K562 (cell line): ENCODE data around the gene FUNDC2. TPM values are rescaled to one million over a fixed set of nuclear protein-coding genes. Genes with fewer than 3 reads are reported as not detected.

ENCODE experiments used
- ARID1B ChIP-seq: fragments of 450-650 bp; IDR thresholded peaks from 2 replicates; pipeline ENCODE4 v1.6.1; 2016; ENCODE audit warnings: antibody characterized with exemption, mild to moderate bottlenecking, inconsistent platforms
- BCOR ChIP-seq: fragments of 450-650 bp; IDR thresholded peaks from 2 replicates; pipeline ENCODE4 v1.6.1; 2016
- CGGBP1 ChIP-seq: fragments of 250-450 bp; sonication (Bioruptor Pico); IDR thresholded peaks from 2 replicates; pipeline ENCODE4 v1.9.0; 2021; ENCODE audit warnings: mild to moderate bottlenecking
- FOSL1 ChIP-seq: fragments of 200-800 bp; sonication (Bioruptor generic); conservative IDR thresholded peaks from 2 replicates; pipeline ENCODE4 v1.6.1; 2016; ENCODE audit warnings: missing genetic modification characterization, missing compliant biosample characterization
- HMG20B ChIP-seq: fragments of 250-450 bp; sonication (Bioruptor Pico); IDR thresholded peaks from 2 replicates; pipeline ENCODE4 v1.5.0; 2021; ENCODE audit warnings: mild to moderate bottlenecking
- MEF2A ChIP-seq: IDR thresholded peaks from 2 replicates; pipeline ENCODE4 v1.6.1; 2011; ENCODE audit warnings: low read depth, mild to moderate bottlenecking, low read length, moderate library complexity; ENCODE audit not compliant: control insufficient read depth
- MTA3 ChIP-seq: fragments of 450-650 bp; formaldehyde crosslinking; IDR thresholded peaks from 2 replicates; pipeline ENCODE4 v1.6.1; 2017; ENCODE audit warnings: mild to moderate bottlenecking, borderline replicate concordance
- NR3C1 ChIP-seq: sonication (generic); formaldehyde crosslinking; IDR thresholded peaks from 2 replicates; pipeline ENCODE4 v1.8.1; 2022; ENCODE audit warnings: missing genetic modification reagents
- NUFIP1 ChIP-seq: fragments of 450-650 bp; IDR thresholded peaks from 2 replicates; pipeline ENCODE4 v1.6.1; 2018; ENCODE audit not compliant: partially characterized antibody
- PCBP1 ChIP-seq: fragments of 200-400 bp; formaldehyde crosslinking; IDR thresholded peaks from 2 replicates; pipeline ENCODE4 v1.6.1; 2018; ENCODE audit warnings: mild to moderate bottlenecking, low read depth, low read length; ENCODE audit not compliant: poor library complexity, severe bottlenecking
- PPARD ChIP-seq: fragments of 250-450 bp; sonication (Bioruptor Pico); IDR thresholded peaks from 2 replicates; pipeline ENCODE4 v1.8.0; 2022; ENCODE audit warnings: inconsistent platforms, mild to moderate bottlenecking, moderate library complexity
- RAD21 ChIP-seq, 2 experiments: fragments of 250-450 bp in 1 of 2; fragments of 450-650 bp in 1 of 2; sonication (Bioruptor Pico) in 1 of 2; formaldehyde crosslinking in 1 of 2; IDR thresholded peaks in 1 of 2; conservative IDR thresholded peaks in 1 of 2; 2 replicates each; pipeline versions ENCODE4 v1.4.0 to v1.8.0; 2020 to 2022; ENCODE audit warnings: mild to moderate bottlenecking in 2 of 2, moderate library complexity in 1 of 2
- SMARCA4 ChIP-seq: fragments of 450-650 bp; IDR thresholded peaks from 2 replicates; pipeline ENCODE4 v1.6.1; 2016
- TSHZ1 ChIP-seq: fragments of 250-450 bp; sonication (Bioruptor Pico); IDR thresholded peaks from 2 replicates; pipeline ENCODE4 v1.4.0; 2020; ENCODE audit warnings: mild to moderate bottlenecking, moderate library complexity
- ZBTB26 ChIP-seq: fragments of 450-650 bp; formaldehyde crosslinking; IDR thresholded peaks from 2 replicates; pipeline ENCODE4 v1.4.0; 2022; ENCODE audit warnings: missing genetic modification characterization
- ZNF561 ChIP-seq: fragments of 450-650 bp; formaldehyde crosslinking; conservative IDR thresholded peaks from 2 replicates; pipeline ENCODE4 v1.4.0; 2020; ENCODE audit warnings: mild to moderate bottlenecking, moderate library complexity
- ZNF586 ChIP-seq: fragments of 450-650 bp; formaldehyde crosslinking; conservative IDR thresholded peaks from 2 replicates; pipeline ENCODE4 v1.4.0; 2020; ENCODE audit warnings: mild to moderate bottlenecking, moderate library complexity
- ZSCAN32 ChIP-seq: fragments of 450-650 bp; formaldehyde crosslinking; IDR thresholded peaks from 2 replicates; pipeline ENCODE4 v1.4.0; 2020; ENCODE audit warnings: mild to moderate bottlenecking, moderate library complexity
- polyA plus RNA-seq, 8 experiments: library from polyadenylated mRNA; depleted of rRNA in 4 of 8; stranded (reverse) in 5 of 8; unstranded in 3 of 8; fragments of >200 nt; fragmentation: Nextera tagmentation in 2 of 8; fragmentation: Illumina TruSeq in 1 of 8; extraction: Ambion mirVana in 2 of 8; extraction: Trizol in 1 of 8; gene quantifications; 2 replicates each; pipeline versions ENCODE4 v1.2.1 to v1.2.3, GENCODE V29; 2011 to 2014; ENCODE audit warnings: inconsistent platforms in 1 of 8, missing spikeins in 1 of 8
- total RNA-seq, 7 experiments: library from RNA; depleted of rRNA in 6 of 7; stranded (reverse); fragments of >200 nt in 6 of 7; fragmentation: Illumina TruSeq in 2 of 7; extraction: Trizol in 2 of 7; gene quantifications; 2 replicates each; pipeline versions ENCODE4 v1.2.1 to v1.2.3, GENCODE V29; 2011 to 2021; ENCODE audit warnings: low replicate concordance in 1 of 7
- TF ChIP-seq, protein P1 (sequence below): fragments of 450-650 bp; IDR thresholded peaks from 2 replicates; pipeline ENCODE4 v1.6.1; 2017; ENCODE audit warnings: antibody characterized with exemption

The FUNDC2 gene
- total and polyA plus RNA-seq, 9 of the 15 experiments (the other 6 are each of a cell fraction or from before 2014, with no cell fraction given) = 50.6 to 235 (median 123) TPM

DNA sequence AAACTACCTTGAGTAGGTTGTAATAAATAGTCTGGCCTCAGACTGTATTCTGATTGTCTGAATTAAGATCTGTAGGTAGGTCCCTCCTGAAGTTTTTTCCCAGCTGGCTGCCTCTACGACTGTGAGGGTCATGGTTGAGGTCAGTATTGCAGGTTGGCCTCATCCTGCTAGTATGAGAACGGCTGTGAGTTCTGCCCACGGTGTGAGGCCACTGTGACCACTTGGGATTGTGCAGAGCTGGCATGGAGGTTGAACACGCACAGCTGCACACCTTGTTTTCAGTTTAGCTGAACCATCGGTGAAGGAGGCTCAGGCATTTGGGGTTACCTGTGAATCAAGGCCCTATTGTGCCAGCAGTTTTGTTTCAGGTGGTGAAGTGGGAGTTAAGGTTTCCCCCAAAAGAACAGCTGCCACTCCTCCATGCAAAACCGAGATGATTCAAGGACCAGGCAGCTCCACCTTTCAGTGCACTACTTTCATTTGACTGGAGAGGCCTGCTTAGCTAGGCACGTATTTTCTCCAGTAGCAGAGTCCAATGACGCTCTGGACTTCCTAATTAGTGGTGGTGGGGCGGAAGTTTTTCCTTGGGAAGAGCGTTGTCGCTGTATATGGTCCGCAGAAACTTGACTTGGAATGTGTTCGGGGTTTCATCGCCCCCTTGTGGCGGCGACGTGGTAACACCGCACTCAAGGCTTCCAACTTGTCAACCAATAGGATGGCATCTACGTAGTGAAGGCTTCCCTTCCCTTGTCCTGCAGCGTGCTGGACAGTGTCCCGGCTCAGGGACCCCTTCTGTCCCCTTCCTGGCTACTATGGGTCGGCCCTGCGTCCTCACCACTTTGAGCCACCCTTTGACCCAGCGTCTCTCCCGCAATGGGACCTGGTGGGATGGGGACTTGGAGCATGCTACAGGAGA lies 30.5 kb downstream of the FUNDC2 start (continued):
- TF ChIP-seq HMG20B (CRISPR knock-in tag) = no peak
- no peak for TF ChIP-seq TSHZ1 (CRISPR knock-in tag)
- no peak for TF ChIP-seq MTA3
- no peak for TF ChIP-seq ZNF561
- TF ChIP-seq ARID1B = no peak
- no peak for TF ChIP-seq ZSCAN32
- no peak for TF ChIP-seq ZBTB26
- no peak for TF ChIP-seq PPARD
- no peak for TF ChIP-seq SMARCA4
- no peak for TF ChIP-seq MEF2A
- no peak for TF ChIP-seq NR3C1 (CRISPR knock-in tag)
- TF ChIP-seq FOSL1 (tag) = no peak
- TF ChIP-seq NUFIP1 = no peak
- TF ChIP-seq ZNF586 (CRISPR knock-in tag) = no peak
- TF ChIP-seq, protein P1, sequence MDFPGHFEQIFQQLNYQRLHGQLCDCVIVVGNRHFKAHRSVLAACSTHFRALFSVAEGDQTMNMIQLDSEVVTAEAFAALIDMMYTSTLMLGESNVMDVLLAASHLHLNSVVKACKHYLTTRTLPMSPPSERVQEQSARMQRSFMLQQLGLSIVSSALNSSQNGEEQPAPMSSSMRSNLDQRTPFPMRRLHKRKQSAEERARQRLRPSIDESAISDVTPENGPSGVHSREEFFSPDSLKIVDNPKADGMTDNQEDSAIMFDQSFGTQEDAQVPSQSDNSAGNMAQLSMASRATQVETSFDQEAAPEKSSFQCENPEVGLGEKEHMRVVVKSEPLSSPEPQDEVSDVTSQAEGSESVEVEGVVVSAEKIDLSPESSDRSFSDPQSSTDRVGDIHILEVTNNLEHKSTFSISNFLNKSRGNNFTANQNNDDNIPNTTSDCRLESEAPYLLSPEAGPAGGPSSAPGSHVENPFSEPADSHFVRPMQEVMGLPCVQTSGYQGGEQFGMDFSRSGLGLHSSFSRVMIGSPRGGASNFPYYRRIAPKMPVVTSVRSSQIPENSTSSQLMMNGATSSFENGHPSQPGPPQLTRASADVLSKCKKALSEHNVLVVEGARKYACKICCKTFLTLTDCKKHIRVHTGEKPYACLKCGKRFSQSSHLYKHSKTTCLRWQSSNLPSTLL = no peak
- no peak for TF ChIP-seq PCBP1
- peak; percentile 65 to 80 for TF ChIP-seq RAD21 (CRISPR knock-in tag; conservative IDR thresholded peaks at IDR 0.05 in 1 of 2, IDR thresholded peaks at IDR 0.05 in 1 of 2)
- no peak for TF ChIP-seq BCOR
- no peak for TF ChIP-seq CGGBP1 (CRISPR knock-in tag)
